GM19351 (cell line): ENCODE data around the gene TACSTD2.
"Not testable (repeated sequence)": the region's sequence is repeated elsewhere in the genome, so short reads cannot be mapped to it uniquely, and the experiment has no call there.

Experiments
- ATAC-seq: cut with Tn5 transposase; IDR thresholded peaks from one replicate; pipeline ENCODE4 v1.9.1; 2021; ENCODE audit warnings: mild to moderate bottlenecking, moderate library complexity; ENCODE audit not compliant: unreplicated experiment

Gene TACSTD2

GRCh38 chr1:58576727-58577653 lies at the start of gene TACSTD2:
Gene TACSTD2, minus strand, starts transcription at chr1:58577252. Its CDS starts 96 bp downstream, at chr1:58577156.
- no peak for ATAC-seq

- ATAC-seq = no peak
These were observed 49.2 kb upstream of the TACSTD2 start for GRCh38 chr1:58626293-58626692.

- ATAC-seq = not testable (repeated sequence)
These were observed 46.2 kb upstream of the TACSTD2 start for GRCh38 chr1:58623259-58623658.

GRCh38 chr1:58622571-58622970 lies 45.5 kb upstream of the TACSTD2 start:
- no peak for ATAC-seq

- ATAC-seq = no peak
These were observed 44.3 kb upstream of the TACSTD2 start for GRCh38 chr1:58621391-58621790.

- ATAC-seq = no peak
These were observed 43.9 kb upstream of the TACSTD2 start for GRCh38 chr1:58620926-58621325.

- ATAC-seq = no peak
These were observed 43.2 kb upstream of the TACSTD2 start for GRCh38 chr1:58620259-58620658.

- no peak for ATAC-seq
These were observed 42.4 kb upstream of the TACSTD2 start for GRCh38 chr1:58619286-58620054.

- peak; percentile 59 for ATAC-seq
These were observed 41.3 kb upstream of the TACSTD2 start for GRCh38 chr1:58618303-58618702.

- no peak for ATAC-seq
These were observed 34.9 kb upstream of the TACSTD2 start for GRCh38 chr1:58611861-58612385.

GRCh38 chr1:58608945-58609344 lies 31.9 kb upstream of the TACSTD2 start:
- ATAC-seq = no peak

- ATAC-seq = no peak
These were observed 31.2 kb upstream of the TACSTD2 start for GRCh38 chr1:58608297-58608696.

GRCh38 chr1:58607391-58607790 lies 30.3 kb upstream of the TACSTD2 start:
- no peak for ATAC-seq

GRCh38 chr1:58601921-58602320 lies 24.9 kb upstream of the TACSTD2 start:
- ATAC-seq = not testable (repeated sequence)

GRCh38 chr1:58597996-58598395 lies 20.9 kb upstream of the TACSTD2 start:
- ATAC-seq = no peak

GRCh38 chr1:58597076-58597475 lies 20.0 kb upstream of the TACSTD2 start:
- ATAC-seq = no peak

GRCh38 chr1:58596631-58597052 lies 19.6 kb upstream of the TACSTD2 start:
- ATAC-seq = no peak

GRCh38 chr1:58594546-58594945 lies 17.5 kb upstream of the TACSTD2 start:
- ATAC-seq = no peak

- no peak for ATAC-seq
These were observed 15.6 kb upstream of the TACSTD2 start for GRCh38 chr1:58592522-58593134.

- no peak for ATAC-seq
These were observed 14.8 kb upstream of the TACSTD2 start for GRCh38 chr1:58591806-58592205.

GRCh38 chr1:58590019-58590418 lies 13.0 kb upstream of the TACSTD2 start:
- ATAC-seq = no peak
